Measurements from ENCODE around the gene AICDA.

DNA sequence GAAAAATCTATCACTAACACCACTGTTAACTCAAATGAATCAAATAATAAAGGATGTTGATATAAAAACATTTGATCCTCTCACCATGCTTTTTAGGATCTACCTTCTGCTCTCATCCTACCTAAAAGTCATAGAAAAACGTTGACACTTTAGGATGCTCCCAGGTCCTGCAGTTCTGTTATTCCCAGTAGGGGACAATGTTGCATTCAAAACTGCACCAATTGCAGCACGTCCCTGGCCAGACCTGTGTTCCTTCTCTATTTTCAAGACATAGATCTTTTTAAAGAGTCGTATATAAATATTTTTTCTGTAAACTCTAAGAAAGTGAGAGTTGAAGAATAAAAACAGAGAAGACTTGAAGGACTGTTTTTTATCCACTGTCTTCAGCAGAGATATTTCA, 8.8 kb downstream of the AICDA start:
- TF ChIP-seq, protein P1, sequence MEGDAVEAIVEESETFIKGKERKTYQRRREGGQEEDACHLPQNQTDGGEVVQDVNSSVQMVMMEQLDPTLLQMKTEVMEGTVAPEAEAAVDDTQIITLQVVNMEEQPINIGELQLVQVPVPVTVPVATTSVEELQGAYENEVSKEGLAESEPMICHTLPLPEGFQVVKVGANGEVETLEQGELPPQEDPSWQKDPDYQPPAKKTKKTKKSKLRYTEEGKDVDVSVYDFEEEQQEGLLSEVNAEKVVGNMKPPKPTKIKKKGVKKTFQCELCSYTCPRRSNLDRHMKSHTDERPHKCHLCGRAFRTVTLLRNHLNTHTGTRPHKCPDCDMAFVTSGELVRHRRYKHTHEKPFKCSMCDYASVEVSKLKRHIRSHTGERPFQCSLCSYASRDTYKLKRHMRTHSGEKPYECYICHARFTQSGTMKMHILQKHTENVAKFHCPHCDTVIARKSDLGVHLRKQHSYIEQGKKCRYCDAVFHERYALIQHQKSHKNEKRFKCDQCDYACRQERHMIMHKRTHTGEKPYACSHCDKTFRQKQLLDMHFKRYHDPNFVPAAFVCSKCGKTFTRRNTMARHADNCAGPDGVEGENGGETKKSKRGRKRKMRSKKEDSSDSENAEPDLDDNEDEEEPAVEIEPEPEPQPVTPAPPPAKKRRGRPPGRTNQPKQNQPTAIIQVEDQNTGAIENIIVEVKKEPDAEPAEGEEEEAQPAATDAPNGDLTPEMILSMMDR (IDR thresholded peaks at IDR 0.05; ENCODE audit: low read depth, low read length) = peak; percentile 8
- TF ChIP-seq, protein P2, sequence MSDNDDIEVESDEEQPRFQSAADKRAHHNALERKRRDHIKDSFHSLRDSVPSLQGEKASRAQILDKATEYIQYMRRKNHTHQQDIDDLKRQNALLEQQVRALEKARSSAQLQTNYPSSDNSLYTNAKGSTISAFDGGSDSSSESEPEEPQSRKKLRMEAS (IDR thresholded peaks at IDR 0.05; ENCODE audit: low read depth, low read length) = no peak
- TF ChIP-seq POLR2A (IDR thresholded peaks at IDR 0.05; ENCODE audit: extremely low read depth, insufficient read length) = no peak
